ENCODE measurements around the gene MPP7.

Gene MPP7

GRCh38 chr10:28263136-28263857, 39.6 kb downstream of the MPP7 start:
- TF ChIP-seq TAF1 (IDR thresholded peaks at IDR 0.05; ENCODE audit: low read depth, low read length): no peak
- TF ChIP-seq POU2F2 (IDR thresholded peaks at IDR 0.05; ENCODE audit: low read depth, low read length): no peak
- TF ChIP-seq PAX5 (IDR thresholded peaks at IDR 0.05; ENCODE audit: insufficient read depth, low read length, severe bottlenecking): no peak
- TF ChIP-seq SPI1 (IDR thresholded peaks at IDR 0.05; ENCODE audit: low read depth, low read length): no peak
- TF ChIP-seq POLR2A (IDR thresholded peaks at IDR 0.05; ENCODE audit: low read depth, low read length): no peak
- TF ChIP-seq POLR2AphosphoS5 (IDR thresholded peaks at IDR 0.05; ENCODE audit: low read depth, low read length): no peak
- DNase-seq (ENCODE audit: insufficient read length, low spot score) (no peak), FAIRE-seq (no peak)

DNA sequence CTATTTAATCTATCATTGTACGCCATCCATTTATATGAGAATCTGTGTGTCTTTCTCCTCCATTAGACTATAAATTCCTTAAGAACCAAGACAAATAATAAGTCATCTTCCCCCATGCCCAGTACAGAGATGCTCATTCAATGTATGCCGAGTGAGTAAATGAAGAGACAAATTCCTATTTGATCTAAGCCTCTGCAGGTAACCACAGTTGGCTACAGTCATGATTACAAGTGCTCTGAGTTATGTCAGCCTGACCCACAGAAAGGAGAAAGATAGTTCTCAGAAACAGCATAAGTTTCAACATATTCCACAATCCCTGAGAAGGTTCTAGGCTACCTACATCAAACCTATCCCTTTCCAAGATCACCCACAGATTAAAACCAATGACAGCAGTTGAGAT, 46.1 kb downstream of the MPP7 start:
- no peak for TF ChIP-seq POLR2A (IDR thresholded peaks at IDR 0.05; ENCODE audit: low read depth, low read length)
- TF ChIP-seq POU2F2 (IDR thresholded peaks at IDR 0.05; ENCODE audit: low read depth, low read length): no peak
- no peak for TF ChIP-seq TAF1 (IDR thresholded peaks at IDR 0.05; ENCODE audit: low read depth, low read length)
- no peak for TF ChIP-seq SPI1 (IDR thresholded peaks at IDR 0.05; ENCODE audit: low read depth, low read length)
- no peak for TF ChIP-seq POLR2AphosphoS5 (IDR thresholded peaks at IDR 0.05; ENCODE audit: low read depth, low read length)
- TF ChIP-seq PAX5 (IDR thresholded peaks at IDR 0.05; ENCODE audit: insufficient read depth, low read length, severe bottlenecking): no peak
- FAIRE-seq: no peak
- DNase-seq (ENCODE audit: insufficient read length, low spot score): no peak

DNA sequence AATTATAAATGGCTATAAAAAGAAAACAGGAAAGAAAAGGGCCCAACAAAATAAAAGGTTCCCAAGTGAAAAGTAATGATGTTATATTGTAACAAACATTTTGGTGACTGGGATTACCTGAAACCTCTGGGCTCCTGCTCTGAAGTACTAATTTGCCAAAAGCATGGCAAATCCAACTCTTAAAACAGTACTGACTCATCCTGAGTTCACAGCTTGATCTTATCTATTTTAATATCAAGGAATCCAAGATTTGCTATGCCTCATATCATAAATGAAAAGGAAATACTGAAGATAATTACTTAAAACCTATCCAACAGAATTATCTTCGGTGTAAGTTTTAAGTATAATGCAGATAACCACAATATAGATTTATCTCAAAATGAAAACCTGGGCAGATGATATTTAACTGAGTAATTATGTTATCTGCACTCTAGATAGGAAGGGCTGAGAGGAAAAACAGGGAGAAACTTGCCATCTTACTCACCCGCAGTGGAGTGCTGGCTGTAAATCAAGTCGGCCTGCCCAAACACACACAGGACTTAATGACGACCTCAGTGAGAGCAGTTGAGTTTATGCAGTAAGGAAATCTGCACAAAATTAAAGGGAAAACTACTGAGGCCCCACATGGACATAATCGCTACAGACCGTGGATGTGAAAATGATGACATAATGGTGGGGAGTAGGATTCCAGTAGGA, 48.4 kb downstream of the MPP7 start:
- no peak for TF ChIP-seq TAF1 (IDR thresholded peaks at IDR 0.05; ENCODE audit: low read depth, low read length)
- TF ChIP-seq POLR2A (IDR thresholded peaks at IDR 0.05; ENCODE audit: low read depth, low read length): no peak
- no peak for TF ChIP-seq POLR2AphosphoS5 (IDR thresholded peaks at IDR 0.05; ENCODE audit: low read depth, low read length)
- no peak for TF ChIP-seq PAX5 (IDR thresholded peaks at IDR 0.05; ENCODE audit: insufficient read depth, low read length, severe bottlenecking)
- no peak for TF ChIP-seq POU2F2 (IDR thresholded peaks at IDR 0.05; ENCODE audit: low read depth, low read length)
- no peak for TF ChIP-seq SPI1 (IDR thresholded peaks at IDR 0.05; ENCODE audit: low read depth, low read length)
- FAIRE-seq: no peak

DNA sequence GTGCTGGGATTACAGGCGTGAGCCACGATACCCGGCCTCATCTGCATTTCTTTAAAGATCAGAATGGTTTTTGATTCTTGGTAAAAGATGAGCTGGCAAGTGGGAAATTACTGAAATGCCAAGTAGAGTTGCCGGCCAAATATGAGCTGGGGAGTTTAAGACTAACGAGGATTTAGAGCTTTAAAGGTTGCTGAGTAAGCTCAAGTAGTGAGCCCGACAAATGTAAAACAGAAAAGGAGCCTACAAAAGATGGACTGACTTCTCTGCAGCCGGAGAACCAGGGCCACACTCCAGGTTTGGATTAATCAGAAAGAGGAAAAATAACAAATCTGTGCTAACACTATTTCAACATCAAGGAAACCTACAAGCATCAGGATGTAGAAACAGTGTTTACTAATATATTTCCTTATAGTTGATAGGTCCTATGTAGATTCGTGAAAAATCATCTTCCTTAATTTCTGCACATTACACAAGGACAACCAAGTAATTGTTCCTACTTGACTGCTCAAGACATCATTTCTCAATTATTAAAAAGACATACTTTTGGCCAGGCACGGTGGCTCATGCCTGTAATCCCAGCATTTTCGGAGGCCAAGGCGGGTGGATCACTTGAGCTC, 49.6 kb downstream of the MPP7 start:
- no peak for FAIRE-seq

More for the DNA sequence above, 48.4 kb downstream of the MPP7 start:
- no peak for DNase-seq (ENCODE audit: insufficient read length, low spot score)

More for the DNA sequence above, 49.6 kb downstream of the MPP7 start:
- TF ChIP-seq SPI1 (IDR thresholded peaks at IDR 0.05; ENCODE audit: low read depth, low read length) (no peak), POU2F2 (IDR thresholded peaks at IDR 0.05; ENCODE audit: low read depth, low read length) (no peak), POLR2AphosphoS5 (IDR thresholded peaks at IDR 0.05; ENCODE audit: low read depth, low read length) (no peak), POLR2A (IDR thresholded peaks at IDR 0.05; ENCODE audit: low read depth, low read length) (no peak), PAX5 (IDR thresholded peaks at IDR 0.05; ENCODE audit: insufficient read depth, low read length, severe bottlenecking) (no peak), TAF1 (IDR thresholded peaks at IDR 0.05; ENCODE audit: low read depth, low read length) (no peak)
- DNase-seq (ENCODE audit: insufficient read length, low spot score): no peak

All from GM12891 (cell line).